Esophagus mucosa (tissue), 1 donor: Measurements from ENCODE around the gene DCLK3. TPM values are rescaled to one million over a fixed set of nuclear protein-coding genes. Genes with fewer than 3 reads are reported as not detected.
A peak's percentile ranks its signal among the peaks of the same experiment; 100 is the strongest.

Source experiments
- ATAC-seq: fragments of 200-7000 bp; cut with Tn5 transposase; one replicate; pipeline ENCODE4 v1.9.1; 2020
- total RNA-seq: library from RNA; stranded (reverse); gene quantifications from one replicate; pipeline ENCODE4 v1.2.4, GENCODE V29; 2023
- donor health status: DM: yes; HTN: yes; CAD: no.

The DCLK3 gene
- total RNA-seq, 1 donor from 2014 or later: 0.04 TPM

DNA sequence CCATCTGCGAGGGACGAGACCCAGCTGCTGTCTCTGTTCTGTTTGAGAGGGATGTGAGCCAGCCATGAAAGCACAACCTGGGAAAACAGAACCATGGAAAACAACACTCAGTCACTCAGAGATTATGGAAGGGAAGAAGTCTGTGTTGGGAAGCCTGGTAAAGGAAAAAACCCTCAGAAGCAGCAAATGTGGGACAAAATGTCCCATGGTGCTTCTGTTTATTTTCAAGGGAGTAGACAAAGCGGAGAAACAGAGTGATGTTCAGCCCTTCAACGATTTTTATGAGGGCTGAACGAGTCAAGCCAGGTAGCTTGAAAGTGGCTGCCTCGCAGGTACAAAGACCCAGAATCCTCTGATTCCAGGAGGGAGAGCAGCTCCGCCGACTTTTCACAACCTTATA lies 59.3 kb downstream of the DCLK3 start:
- no peak for ATAC-seq

- ATAC-seq: no peak
Measured at GRCh38 chr3:36704280-36704679, 60.1 kb downstream of the DCLK3 start.

- ATAC-seq: no peak
Measured at GRCh38 chr3:36701249-36701572, 63.1 kb downstream of the DCLK3 start.

DNA sequence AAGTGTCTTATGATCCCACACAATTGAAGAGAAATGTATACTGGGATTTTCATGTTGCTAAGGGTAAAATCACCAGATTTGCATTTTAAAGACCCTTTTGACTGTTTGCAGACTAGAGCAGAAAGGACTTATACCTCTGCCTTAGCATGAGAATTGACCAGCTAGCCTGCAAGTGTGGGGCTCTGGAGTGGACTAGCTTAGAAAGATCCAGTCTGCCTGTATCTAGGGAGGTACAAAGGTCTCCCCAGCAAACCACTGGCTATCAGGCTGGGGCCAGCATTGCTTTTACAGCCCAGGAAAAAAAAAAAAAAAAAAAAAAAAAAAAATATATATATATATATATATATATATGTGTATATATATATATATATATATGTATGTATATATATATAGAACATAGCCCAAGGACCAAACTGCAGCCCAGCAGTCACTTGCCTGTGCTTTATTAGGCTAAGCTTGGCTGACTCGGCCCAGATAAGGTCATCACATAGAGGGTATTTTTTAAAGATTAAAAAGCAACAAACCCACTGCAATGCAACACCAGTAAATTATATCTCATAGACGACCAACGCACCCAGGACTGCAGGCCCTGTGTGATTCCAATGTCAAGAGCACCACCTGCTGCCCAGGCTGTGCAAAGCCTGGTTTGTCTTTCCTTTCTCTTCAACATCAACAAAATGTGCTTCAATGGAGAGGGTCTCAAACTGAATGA lies 63.7 kb downstream of the DCLK3 start:
- ATAC-seq: peak; percentile 75

GRCh38 chr3:36698314-36698713 lies 66.0 kb downstream of the DCLK3 start:
- no peak for ATAC-seq

DNA sequence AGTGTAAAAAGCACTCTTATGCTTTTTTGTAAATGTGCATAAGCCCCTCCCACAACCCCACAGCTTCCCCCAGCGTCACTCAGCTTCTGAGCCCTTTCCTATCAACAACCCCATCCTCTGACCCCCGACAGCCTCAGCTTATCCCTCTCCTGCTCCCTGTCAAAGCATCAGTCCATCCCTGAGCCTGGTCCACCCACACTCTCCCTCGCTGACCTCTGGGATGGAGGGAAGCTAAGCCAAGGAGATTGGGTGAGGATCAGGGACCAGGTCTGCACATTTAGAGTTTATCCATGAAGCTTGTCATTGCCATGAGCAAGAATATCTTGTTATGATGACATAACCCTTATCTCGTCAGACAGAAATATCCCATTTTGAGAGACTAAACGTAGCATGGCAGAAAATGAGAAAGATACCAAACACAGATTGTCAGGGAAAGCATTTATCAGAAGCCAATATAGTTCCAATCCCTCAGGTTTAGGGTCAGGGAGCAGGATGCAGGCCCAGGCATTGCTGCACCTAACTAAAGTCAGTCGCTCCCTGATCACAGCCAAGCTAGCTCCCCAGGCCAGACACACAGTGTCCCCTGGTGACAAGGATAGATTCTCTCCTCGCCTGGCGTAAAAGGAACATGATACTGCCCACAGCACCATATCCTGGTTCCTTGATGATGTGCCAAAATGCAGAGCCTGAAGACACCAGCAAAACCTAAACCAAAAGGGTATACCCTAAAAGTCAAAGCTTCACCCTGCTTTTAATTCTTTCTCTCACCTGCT lies 66.9 kb downstream of the DCLK3 start:
- no peak for ATAC-seq

DNA sequence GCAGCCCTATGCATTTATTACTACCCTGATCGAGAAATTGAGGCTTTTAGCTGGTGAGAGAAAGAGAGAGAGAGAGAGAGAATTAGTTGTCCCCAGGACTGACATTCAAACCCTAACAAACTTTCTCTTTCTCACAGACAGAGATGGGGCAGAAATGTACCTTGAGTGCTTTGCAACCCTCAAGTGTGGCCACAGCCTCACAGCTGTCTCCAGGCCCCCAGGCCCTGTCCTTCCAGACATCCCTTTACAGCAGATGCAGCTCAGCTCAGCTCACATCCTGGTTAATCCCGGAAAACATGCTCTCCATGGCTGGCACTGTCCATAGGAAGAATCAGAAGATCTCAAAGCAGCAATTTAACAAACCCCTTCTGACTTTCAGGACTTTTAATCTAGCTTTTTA lies 67.6 kb downstream of the DCLK3 start:
- no peak for ATAC-seq

DNA sequence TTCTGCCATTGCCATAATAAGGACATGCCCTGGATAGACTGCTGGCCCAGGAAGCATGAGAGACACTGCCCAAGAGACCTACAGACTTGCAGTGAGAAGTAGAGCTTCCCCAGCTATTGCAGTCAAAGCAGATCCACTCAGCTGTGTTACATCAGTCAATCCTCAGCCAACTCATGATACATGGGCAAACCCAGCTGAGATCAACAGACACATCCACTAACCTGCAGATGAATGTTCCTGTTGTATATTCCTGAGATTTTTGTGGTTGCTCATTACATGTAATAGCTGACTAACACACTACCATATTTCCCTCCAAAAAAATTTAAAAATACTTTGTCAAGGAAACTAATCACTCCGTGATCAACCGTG lies 68.6 kb downstream of the DCLK3 start:
- no peak for ATAC-seq

GRCh38 chr3:36695113-36695768 lies 69.1 kb downstream of the DCLK3 start:
- peak; percentile 18 for ATAC-seq

DNA sequence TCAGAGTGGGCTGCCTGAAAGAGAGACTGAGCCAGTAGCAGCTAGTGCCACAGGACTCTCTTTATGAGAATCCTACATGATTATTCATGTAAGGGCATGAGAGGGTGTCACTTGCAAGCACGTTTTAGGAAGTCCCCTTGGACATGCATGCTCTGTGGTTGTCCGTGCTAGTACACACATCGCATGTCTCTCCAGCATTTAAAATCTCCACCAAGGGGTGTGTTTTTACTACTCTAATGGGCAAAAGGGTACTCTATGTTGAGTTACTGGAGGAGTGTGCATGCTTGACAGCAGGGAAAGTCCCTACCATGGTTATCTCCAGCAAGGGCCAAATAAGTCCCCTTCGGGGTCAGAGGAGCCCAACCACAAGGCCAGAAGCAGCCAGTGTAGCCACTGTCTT lies 70.7 kb downstream of the DCLK3 start:
- ATAC-seq: no peak

DNA sequence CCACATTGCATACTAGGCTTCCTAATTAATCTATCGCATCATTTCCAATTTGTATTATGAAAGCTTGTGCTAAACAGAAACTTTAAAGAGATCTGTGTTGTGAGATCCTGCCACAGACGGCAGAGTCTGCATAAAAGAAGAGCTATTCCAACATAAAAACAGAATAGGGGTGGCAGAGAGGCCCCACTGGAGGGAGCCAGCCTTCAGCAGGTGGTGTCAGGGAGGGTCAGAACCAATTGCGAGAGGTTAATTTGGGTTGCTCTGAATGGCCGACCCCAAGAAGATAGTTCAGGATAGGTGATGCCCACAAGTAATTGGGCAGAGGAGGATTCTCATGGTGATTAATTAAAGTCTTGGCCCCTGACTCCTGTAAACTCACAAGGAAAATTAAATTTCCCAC lies 74.8 kb downstream of the DCLK3 start:
- no peak for ATAC-seq

- no peak for ATAC-seq
Measured at GRCh38 chr3:36688815-36689214, 75.5 kb downstream of the DCLK3 start.

- ATAC-seq: no peak
Measured at GRCh38 chr3:36686516-36686915, 77.8 kb downstream of the DCLK3 start.

GRCh38 chr3:36681867-36682266 lies 82.5 kb downstream of the DCLK3 start:
- no peak for ATAC-seq

GRCh38 chr3:36680952-36681351 lies 83.4 kb downstream of the DCLK3 start:
- no peak for ATAC-seq

GRCh38 chr3:36679384-36680200 lies 84.8 kb downstream of the DCLK3 start:
- peak; percentile 98 for ATAC-seq

DNA sequence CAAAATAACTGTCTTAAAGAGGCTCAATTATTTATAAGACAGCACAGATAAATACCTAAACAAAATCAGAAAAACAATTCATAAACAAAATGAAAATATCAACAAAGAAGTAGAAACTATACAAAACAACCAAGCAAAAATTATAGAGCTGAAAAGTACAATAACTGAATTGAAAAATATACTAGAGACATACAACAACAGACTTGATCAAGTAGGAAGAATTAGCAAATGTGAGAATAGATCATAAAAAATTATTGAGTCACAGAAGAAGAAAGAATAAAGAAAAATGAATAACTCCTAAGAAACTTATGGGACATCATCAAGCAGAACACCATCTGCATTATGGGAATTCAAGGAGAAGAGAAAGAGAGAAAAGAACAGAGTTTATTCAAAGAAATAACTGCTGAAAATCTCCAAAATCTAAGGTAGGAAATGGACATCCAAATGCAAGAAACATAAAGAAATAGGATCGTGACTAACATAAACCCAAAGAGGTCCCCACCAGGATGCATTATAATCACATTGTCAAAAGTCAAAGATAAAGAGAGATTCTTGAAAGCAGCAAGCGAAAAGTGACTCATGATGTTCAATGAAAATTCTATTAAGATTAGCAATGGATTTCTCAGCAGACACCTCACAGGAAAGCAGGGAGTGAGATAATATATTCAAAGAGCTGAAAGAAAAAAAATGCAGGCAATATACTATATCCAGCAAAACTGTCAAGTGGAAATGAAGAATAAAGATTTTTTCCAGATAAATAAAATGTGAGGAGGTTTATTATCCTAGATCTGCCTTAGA lies 85.9 kb downstream of the DCLK3 start:
- no peak for ATAC-seq

- ATAC-seq: peak; percentile 90
Measured at GRCh38 chr3:36677331-36678007, 86.9 kb downstream of the DCLK3 start.

DNA sequence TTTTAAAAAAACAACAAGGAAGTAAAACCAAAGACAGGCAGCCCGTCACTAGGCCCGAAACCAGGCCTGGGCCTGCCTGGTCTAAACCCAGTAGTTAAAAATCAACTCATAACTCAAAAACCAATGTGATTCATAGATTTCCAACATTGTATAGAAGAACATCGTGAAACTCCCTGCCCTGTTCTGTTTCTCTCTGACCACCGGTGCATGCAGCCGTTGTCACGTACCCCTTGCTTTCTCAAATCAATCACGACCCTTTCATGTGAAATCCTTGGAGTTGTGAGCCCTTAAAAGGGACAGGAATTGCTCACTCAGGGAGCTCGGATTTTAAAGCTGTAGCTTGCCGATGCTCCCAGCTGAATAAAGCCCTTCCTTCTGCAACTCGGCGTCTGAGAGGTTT lies 89.5 kb downstream of the DCLK3 start:
- ATAC-seq: no peak

GRCh38 chr3:36669764-36670163 lies 94.6 kb downstream of the DCLK3 start:
- ATAC-seq: no peak

DNA sequence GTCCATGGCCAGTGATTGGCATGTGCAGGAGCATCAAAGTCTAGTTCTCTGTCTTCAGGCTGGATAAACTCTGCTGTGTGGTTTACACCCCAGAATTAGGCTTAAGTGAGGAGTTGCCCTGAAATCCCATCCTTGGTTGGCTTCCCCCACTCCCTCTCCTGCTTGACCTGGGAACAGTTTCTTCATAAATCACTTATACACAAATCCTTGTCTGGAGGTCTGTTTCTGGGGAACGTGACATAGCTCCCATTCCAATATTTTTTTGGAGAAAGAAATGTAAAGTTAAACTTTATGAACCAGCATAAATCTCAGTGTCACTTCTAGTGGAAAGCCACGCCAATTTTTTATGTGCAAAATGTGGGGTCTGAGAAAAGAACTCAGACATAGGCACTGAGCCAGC lies 98.2 kb downstream of the DCLK3 start:
- ATAC-seq: no peak
